BLaER1 treated with 17β-estradiol and CSF1 and Interleukin-3, amounts not matched to agents 10 nM and 100 nM (cell line): ENCODE measurements around the gene OR56A1.
"Not testable (repeated sequence)": the region's sequence is repeated elsewhere in the genome, so short reads cannot be mapped to it uniquely, and the experiment has no call there.

Source experiments
- H3K27ac ChIP-seq, 11 experiments: shearing (Covaris generic); formaldehyde crosslinking; 2 replicates each; pipeline ENCODE4 v1.8.1; 2022
- H3K27me3 ChIP-seq, 11 experiments: shearing (Covaris generic); formaldehyde crosslinking; 2 replicates each; pipeline ENCODE4 v1.8.1; 2022
- H3K36me3 ChIP-seq, 11 experiments: shearing (Covaris generic); formaldehyde crosslinking; 2 replicates each; pipeline ENCODE4 v1.8.1; 2022
- H3K4me1 ChIP-seq, 10 experiments: shearing (Covaris generic); formaldehyde crosslinking; 2 replicates each; pipeline ENCODE4 v1.8.1; 2022
- H3K4me2 ChIP-seq, 11 experiments: shearing (Covaris generic); formaldehyde crosslinking; 2 replicates each; pipeline ENCODE4 v1.8.1; 2022
- H3K4me3 ChIP-seq, 10 experiments: shearing (Covaris generic); formaldehyde crosslinking; 2 replicates each; pipeline ENCODE4 v1.8.1; 2022
- H3K9ac ChIP-seq, 11 experiments: shearing (Covaris generic); formaldehyde crosslinking; 2 replicates each; pipeline ENCODE4 v1.8.1; 2022
- H3K9me3 ChIP-seq, 11 experiments: shearing (Covaris generic); formaldehyde crosslinking; replicated peaks in 1 of 11; 2 replicates each; pipeline ENCODE4 v1.8.1; 2022
- H4K20me1 ChIP-seq, 11 experiments: shearing (Covaris generic); formaldehyde crosslinking; 2 replicates each; pipeline ENCODE4 v1.8.1; 2022
- Cebpa-rat ChIP-seq, 11 experiments: shearing (Covaris generic); IDR thresholded peaks; 2 replicates each; pipeline ENCODE4 v1.8.1; 2022

Gene OR56A1, protein sequence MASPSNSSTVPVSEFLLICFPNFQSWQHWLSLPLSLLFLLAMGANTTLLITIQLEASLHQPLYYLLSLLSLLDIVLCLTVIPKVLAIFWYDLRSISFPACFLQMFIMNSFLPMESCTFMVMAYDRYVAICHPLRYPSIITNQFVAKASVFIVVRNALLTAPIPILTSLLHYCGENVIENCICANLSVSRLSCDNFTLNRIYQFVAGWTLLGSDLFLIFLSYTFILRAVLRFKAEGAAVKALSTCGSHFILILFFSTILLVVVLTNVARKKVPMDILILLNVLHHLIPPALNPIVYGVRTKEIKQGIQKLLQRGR

DNA sequence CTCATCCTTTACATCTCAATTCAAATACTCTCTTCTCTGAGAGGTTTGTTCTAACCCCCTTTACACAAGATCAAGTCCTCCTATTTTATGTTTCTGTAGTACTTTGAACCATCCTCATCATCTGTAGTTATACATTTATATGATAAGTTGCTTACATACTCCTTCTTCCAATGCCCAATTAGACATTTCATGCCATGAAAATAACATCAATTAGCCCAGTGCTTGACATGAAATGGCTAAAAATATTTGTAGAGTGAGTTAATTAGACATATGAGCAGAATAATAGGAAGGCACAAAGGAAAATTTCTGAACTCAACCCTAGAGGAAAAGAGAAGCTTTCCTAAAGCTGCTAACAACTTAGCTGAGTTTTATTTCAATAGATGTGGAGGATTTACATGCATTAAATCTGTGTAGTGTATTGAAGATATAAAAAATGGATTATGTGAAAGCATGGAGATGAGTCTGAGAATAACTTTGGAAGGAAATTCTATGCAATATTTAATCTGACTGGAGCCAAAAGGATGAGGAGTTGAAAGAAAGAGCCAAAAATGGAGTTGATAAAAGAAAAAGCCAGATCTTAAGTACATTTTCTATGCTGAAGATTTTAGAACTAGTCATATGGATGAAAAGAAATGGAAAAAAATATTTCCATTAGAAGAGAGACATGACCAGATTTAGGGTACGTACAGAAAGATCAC lies at the start of gene OR56A1:
OR56A1 (minus strand) TSS at position 51 of the 698 bp plus-strand sequence. CDS start 3,066 bp downstream, outside the sequence.
- Histone ChIP-seq H3K36me3 (no peaks in the 10 kb centered on the region), H3K9me3 (no peaks in the 10 kb centered on the region), H3K9ac (no peak within 1 kb of the TSS), H3K4me2 (no peak within 1 kb of the TSS), H3K4me3 (no peak within 1 kb of the TSS), H3K27me3 (no peaks in the 10 kb centered on the region), H4K20me1 (no peaks in the 10 kb centered on the region), H3K27ac (no peak within 1 kb of the TSS), H3K4me1 (no peaks in the 10 kb centered on the region)
- TF ChIP-seq Cebpa-rat (IDR thresholded peaks at IDR 0.05) = no peak

DNA sequence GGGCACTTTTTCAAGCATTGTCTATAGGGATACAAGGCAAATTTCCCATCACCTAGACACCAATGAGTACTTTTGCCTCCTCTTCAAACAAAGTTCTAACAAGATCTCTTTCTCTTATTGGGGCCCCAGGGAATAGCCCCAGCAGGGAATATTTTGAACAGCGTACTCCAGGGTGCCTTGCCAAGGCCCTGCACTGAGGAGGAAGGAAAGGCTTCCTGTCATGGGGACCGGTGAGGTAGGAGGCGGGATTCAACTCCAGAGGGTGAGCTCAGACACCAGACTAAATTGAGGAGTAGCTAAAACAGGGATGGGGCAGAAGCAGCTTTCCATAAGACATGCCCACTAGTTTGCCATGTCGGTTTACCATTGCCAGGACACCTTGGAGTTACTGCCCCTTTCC lies 48.9 kb upstream of the OR56A1 start:
- Histone ChIP-seq H3K4me2 (no peak overlapping the region), H3K4me1 (no peaks in the 10 kb centered on the region), H3K36me3 (no peaks in the 10 kb centered on the region), H3K27ac (no peak overlapping the region), H3K9ac (no peak overlapping the region), H3K4me3 (no peak overlapping the region), H3K27me3 (no peaks in the 10 kb centered on the region), H3K9me3 (peaks cover 16 to 36% (median 22%) of the 10 kb centered on the region in 11 experiments), H4K20me1 (no peaks in the 10 kb centered on the region)
- no peak for TF ChIP-seq Cebpa-rat (IDR thresholded peaks at IDR 0.05)

DNA sequence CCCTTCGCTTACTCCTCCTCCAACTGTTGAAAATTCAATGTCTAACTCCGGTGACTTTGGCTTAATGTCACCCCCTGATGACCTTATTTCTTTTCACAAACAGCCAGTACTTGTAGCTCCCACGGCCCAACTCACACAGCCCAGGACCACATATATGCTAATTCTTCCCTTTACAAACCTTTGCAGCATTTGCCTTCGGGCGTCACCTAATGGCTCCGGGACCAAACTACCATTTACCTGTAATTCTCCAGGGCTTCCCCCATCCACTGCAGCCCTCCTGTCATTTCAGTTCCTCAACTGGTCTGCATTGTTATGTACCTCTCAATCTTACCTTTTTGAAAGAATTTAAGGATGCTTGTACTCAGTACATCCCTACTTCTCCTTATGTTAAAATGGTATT lies 47.2 kb upstream of the OR56A1 start:
- no peak overlapping the region for H3K27ac ChIP-seq
- H3K4me3 ChIP-seq = no peak overlapping the region
- TF ChIP-seq Cebpa-rat (IDR thresholded peaks at IDR 0.05) = no peak

DNA sequence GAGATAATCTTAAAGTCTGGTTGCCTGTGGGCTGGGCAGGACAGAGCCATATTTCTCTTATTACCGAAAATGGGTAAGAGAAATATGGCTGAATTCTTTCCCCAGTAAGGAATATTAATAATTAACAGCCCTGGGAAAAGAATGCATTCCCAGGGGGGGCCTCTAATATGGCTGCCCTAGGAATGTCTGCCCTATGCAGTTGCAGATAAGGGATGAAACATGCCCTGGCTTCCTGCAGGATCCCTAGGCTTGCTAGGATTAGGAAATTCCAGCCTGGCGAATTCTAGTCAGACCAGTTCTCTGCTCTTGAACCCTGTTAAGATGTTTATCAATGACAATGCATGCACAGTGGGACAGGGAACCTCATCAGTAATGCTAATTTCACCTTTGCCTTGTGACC lies 45.9 kb upstream of the OR56A1 start:
- H3K9ac ChIP-seq, H3K36me3 ChIP-seq, H3K4me2 ChIP-seq, H4K20me1 ChIP-seq, H3K27me3 ChIP-seq, H3K4me1 ChIP-seq, H3K27ac ChIP-seq, H3K4me3 ChIP-seq: not testable (repeated sequence)
- peaks cover 16 to 36% (median 22%) of the 10 kb centered on the region in 11 experiments for H3K9me3 ChIP-seq

More for the DNA sequence above, 47.2 kb upstream of the OR56A1 start:
- Histone ChIP-seq H3K9ac (no peak overlapping the region), H3K9me3 (peaks cover 16 to 36% (median 22%) of the 10 kb centered on the region in 11 experiments), H4K20me1 (no peaks in the 10 kb centered on the region), H3K4me2 (no peak overlapping the region), H3K4me1 (no peaks in the 10 kb centered on the region), H3K27me3 (no peaks in the 10 kb centered on the region), H3K36me3 (no peaks in the 10 kb centered on the region)

DNA sequence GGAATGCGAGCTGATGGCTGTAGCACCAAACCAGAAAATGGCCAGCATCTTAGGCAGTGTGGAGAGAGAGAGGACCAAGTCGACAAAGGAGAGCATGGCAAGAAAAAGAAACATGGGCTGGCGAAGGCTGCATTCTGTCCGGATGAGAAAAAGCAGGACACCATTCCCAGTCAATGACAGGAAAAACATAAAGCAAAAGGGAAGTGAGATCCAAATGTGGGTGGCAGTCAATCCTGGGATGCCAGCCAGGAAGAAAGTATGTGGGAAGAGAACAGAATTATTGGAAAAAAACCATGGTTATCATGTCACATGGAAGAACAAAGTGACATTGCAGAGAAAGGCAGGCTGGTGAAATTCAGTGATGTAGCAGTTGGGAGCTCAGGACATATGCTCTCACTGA lies 36.9 kb upstream of the OR56A1 start:
- H3K4me2 ChIP-seq = no peak overlapping the region
- no peak overlapping the region for H3K9ac ChIP-seq
- no peaks in the 10 kb centered on the region for H3K36me3 ChIP-seq
- no peaks in the 10 kb centered on the region for H4K20me1 ChIP-seq
- H3K4me1 ChIP-seq = no peaks in the 10 kb centered on the region
- no peak overlapping the region for H3K27ac ChIP-seq
- H3K9me3 ChIP-seq = no peaks in the 10 kb centered on the region
- H3K4me3 ChIP-seq = no peak overlapping the region
- H3K27me3 ChIP-seq = no peaks in the 10 kb centered on the region
- TF ChIP-seq Cebpa-rat (IDR thresholded peaks at IDR 0.05) = no peak

DNA sequence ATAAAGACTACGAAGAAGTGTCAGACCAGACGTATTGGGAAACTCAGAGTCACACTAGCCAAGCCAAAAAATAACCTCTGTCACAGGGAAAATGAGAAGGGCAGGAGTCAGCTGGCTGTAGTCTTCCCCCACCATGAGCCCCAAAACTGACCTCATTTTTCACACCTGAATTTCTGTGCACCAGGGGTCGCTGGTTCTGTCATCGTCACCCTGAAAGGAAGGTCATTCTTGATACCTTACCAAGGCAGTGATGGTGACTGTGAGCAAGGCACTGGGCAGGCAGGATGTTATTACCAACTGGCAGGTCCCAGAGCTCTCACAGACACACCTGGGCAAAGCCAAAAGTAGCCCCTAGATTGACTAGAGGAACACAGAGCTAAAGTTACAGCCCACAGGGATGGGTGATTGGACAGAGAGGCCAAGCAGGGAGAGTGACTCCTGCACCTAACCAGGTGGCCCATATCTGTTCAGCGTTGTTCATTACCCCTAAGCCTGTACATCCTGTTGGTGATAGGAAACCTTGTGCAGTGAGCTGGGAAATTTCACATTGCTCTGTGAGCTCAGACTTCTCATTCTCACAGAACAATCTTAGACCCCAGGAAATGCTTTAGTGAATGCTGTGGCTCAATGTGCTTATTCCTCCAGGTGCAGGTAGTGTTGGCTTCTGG lies 32.3 kb upstream of the OR56A1 start:
- Histone ChIP-seq H3K9ac (no peak overlapping the region), H4K20me1 (no peaks in the 10 kb centered on the region), H3K9me3 (no peaks in the 10 kb centered on the region), H3K27me3 (no peaks in the 10 kb centered on the region), H3K36me3 (no peaks in the 10 kb centered on the region), H3K27ac (no peak overlapping the region), H3K4me3 (no peak overlapping the region), H3K4me1 (no peaks in the 10 kb centered on the region), H3K4me2 (no peak overlapping the region)
- TF ChIP-seq Cebpa-rat (IDR thresholded peaks at IDR 0.05) = no peak

DNA sequence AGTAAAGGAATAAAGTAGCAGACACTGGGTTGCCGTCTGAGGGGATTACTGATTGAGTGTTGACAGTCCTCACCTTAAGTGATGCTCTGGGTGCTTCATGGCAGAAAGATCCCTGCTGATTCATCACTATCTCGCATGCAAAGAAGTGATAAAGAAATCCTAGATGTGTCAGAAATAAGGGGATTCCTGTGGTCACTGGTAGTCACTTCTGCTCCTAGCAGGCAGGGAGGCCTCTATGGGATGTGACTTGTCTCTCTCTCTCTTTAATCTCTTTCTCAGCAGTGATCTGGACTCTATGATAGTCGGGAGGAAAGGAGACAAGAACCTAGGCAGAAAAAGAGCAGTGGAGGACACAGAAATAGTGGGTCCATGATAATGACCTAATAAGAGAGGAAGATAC lies 30.9 kb upstream of the OR56A1 start:
- Histone ChIP-seq H3K4me2 (no peak overlapping the region), H3K9ac (no peak overlapping the region), H3K9me3 (no peaks in the 10 kb centered on the region), H3K4me3 (no peak overlapping the region), H3K36me3 (no peaks in the 10 kb centered on the region), H3K4me1 (no peaks in the 10 kb centered on the region), H4K20me1 (no peaks in the 10 kb centered on the region), H3K27me3 (no peaks in the 10 kb centered on the region), H3K27ac (no peak overlapping the region)
- TF ChIP-seq Cebpa-rat (IDR thresholded peaks at IDR 0.05) = no peak

DNA sequence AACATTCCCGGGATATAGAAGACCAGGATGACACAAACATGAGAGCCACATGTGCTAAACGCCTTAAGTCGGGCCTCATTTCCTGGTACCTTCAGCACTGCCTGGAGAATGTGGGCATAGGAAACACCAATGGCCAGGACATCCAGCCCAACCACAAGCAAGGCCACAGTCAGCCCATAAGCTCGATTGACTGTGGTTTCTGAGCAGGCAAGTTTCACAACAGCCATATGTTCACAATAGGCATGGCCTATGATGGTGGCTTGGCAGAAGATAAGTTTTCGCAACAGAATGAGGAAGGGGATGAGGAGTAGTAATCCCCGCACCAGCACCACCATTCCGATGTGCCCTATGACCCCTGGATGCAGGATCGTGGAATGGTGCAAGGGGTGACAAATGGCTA lies 26.9 kb upstream of the OR56A1 start:
- H3K4me2 ChIP-seq = no peak overlapping the region
- H3K9ac ChIP-seq = no peak overlapping the region
- no peak for TF ChIP-seq Cebpa-rat (IDR thresholded peaks at IDR 0.05)
- no peaks in the 10 kb centered on the region for H3K9me3 ChIP-seq
- no peaks in the 10 kb centered on the region for H4K20me1 ChIP-seq
- H3K4me1 ChIP-seq = no peaks in the 10 kb centered on the region
- no peak overlapping the region for H3K4me3 ChIP-seq
- no peaks in the 10 kb centered on the region for H3K36me3 ChIP-seq
- H3K27ac ChIP-seq = no peak overlapping the region
- H3K27me3 ChIP-seq = no peaks in the 10 kb centered on the region

DNA sequence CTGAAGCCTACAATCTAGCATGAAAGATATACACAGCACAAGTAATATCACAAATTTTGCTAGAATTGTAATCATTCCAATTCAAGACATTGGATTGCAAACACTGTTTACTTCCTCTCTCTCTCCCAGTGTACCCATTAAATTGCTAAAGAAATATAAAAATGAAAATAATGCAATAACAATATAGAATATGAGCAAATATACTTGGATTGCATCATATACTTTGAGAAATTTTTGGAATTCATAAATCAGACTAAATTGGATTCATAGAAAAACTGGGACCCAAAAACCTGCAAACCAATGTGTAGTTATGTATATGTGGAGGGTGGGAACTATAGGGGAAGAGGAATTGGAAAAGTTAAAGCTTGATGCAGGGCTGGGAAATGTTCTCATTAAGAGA lies 25.0 kb upstream of the OR56A1 start:
- Histone ChIP-seq H4K20me1 (no peaks in the 10 kb centered on the region), H3K9ac (no peak overlapping the region), H3K4me2 (no peak overlapping the region), H3K4me1 (no peaks in the 10 kb centered on the region), H3K27ac (no peak overlapping the region), H3K4me3 (no peak overlapping the region), H3K36me3 (no peaks in the 10 kb centered on the region), H3K9me3 (no peaks in the 10 kb centered on the region), H3K27me3 (no peaks in the 10 kb centered on the region)
- TF ChIP-seq Cebpa-rat (IDR thresholded peaks at IDR 0.05) = no peak
